HG02642 (cell line): ENCODE results near the gene CABYR.
A peak's percentile ranks its signal among the peaks of the same experiment; 100 is the strongest.

Experiments
- ATAC-seq: cut with Tn5 transposase; IDR thresholded peaks from one replicate; pipeline ENCODE4 v1.9.1; 2021; ENCODE audit warnings: mild to moderate bottlenecking; ENCODE audit not compliant: unreplicated experiment, poor library complexity

Gene CABYR

GRCh38 chr18:24187689-24188088 is 48.8 kb downstream of the CABYR start:
- no peak for ATAC-seq

GRCh38 chr18:24188120-24188519 is 49.3 kb downstream of the CABYR start:
- ATAC-seq = no peak

- peak; percentile 76 for ATAC-seq
Observed at GRCh38 chr18:24189007-24189528, 50.2 kb downstream of the CABYR start.

GRCh38 chr18:24189664-24190346 is 50.9 kb downstream of the CABYR start:
- ATAC-seq = no peak

- no peak for ATAC-seq
Observed at GRCh38 chr18:24190590-24190989, 51.7 kb downstream of the CABYR start.

GRCh38 chr18:24195296-24196053 is 56.6 kb downstream of the CABYR start:
- no peak for ATAC-seq

- ATAC-seq = no peak
Observed at GRCh38 chr18:24196764-24197163, 57.9 kb downstream of the CABYR start.

- ATAC-seq = no peak
Observed at GRCh38 chr18:24197412-24197811, 58.5 kb downstream of the CABYR start.

- no peak for ATAC-seq
Observed at GRCh38 chr18:24198461-24198860, 59.6 kb downstream of the CABYR start.

GRCh38 chr18:24199372-24199962 is 60.6 kb downstream of the CABYR start:
- ATAC-seq = no peak

GRCh38 chr18:24200494-24201290 is 61.8 kb downstream of the CABYR start:
- ATAC-seq = no peak

- ATAC-seq = no peak
Observed at GRCh38 chr18:24201699-24202687, 63.1 kb downstream of the CABYR start.

- ATAC-seq = no peak
Observed at GRCh38 chr18:24204904-24205303, 66.0 kb downstream of the CABYR start.

- ATAC-seq = no peak
Observed at GRCh38 chr18:24208270-24209035, 69.6 kb downstream of the CABYR start.

- no peak for ATAC-seq
Observed at GRCh38 chr18:24209558-24209957, 70.7 kb downstream of the CABYR start.
